SIG-M5 treated with dmso at 0.1 percent for 504 hours (cell line): ENCODE data around the gene KDELR1.
A peak's percentile ranks its signal among the peaks of the same experiment; 100 is the strongest.

Experiments
- DNase-seq: peaks from one replicate; lab custom pipeline; 2025; ENCODE audit not compliant: unreplicated experiment; lab: John Stamatoyannopoulos, UW

Gene KDELR1

DNA sequence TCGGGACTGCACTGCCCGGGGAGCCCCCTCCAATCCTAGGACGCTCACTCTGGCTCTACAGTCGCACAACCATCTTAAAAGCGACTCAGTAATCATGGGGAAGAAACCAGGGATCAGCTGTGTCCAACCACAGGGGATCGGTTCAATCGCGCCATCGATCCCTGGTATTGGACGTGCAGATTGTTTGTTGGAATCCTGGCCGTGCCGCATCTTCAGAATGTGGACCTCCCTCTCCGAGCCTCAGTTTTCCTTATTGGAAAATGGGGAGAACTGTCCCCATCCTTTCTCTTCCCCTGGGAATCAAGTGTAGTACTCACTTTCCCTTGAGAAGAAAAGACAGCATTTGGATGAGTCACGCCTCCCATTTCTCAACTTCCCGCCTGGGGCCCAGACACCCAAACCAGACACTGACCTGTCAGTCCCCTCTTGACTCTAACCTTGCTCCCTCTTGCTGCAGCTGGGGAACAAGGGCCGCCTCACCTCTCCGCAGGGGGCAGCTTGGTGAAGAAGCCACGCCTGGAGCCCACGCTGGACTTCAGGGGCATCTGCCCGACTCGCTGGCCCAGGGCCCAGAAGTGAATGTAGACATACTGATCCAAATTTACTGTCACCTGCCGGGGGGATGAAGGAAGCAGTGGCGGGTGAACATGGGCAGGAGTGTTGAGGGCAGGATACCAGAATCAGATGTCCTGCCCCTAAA, 48.4 kb downstream of the KDELR1 start:
- no peak for DNase-seq

DNA sequence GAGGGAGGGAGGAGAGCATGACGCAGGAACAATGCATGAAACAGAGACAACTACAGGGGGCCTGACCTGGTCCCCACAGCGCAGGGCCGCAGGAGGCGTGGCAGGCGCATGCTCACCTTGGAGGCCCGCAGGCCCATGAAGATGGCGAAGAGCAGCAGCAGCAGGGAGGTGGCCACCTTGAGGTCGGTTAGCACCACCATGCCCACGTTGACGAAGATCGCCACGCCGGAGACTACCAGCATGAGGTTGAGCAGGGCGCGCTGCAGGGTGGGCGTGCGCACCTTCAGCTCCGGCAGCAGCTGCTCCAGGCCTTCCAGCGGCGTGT, 49.0 kb downstream of the KDELR1 start:
- DNase-seq = no peak

DNA sequence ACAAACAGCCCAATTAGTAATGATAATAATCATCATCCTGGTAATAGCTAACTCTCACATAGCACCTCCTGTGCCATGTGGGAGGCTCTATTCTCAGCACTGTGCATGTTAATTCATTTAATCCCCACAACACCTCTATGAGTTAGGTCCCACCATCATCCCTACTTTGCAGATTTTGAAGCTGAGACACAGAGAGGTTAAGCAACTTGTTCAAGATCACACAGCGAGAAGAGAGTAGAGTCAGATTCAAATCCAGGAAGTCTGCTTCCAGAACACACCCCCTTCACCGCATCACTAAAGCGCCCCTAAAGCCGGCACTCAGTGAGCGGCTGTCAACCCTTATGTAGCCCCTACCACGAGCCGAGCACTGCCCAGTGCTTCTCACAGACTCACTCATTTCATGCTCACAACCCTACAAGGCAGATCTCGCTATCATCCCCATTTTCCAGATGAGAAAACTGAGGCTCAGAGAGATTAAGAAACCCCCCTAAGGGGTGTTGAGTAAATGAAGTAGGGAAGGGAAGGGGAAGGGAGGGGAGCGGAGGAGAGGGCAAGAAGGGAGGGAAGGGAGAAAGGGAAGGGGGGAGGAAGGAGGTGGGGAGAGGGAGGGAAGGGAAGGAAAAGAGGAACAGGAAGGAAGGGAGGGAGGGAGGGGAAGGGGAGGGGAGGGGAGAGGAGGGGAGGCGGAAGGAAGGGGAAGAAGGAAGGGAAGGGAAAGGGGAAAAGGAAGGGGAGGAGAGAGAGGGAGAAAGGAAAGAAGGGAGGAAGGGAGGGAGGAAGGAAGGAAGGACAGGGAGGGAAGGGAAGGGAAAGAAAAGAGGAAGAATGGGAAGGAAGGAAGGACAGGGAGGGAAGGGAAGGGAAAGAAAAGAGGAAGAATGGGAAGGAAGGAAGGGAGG, 49.6 kb downstream of the KDELR1 start:
- DNase-seq = no peak

DNA sequence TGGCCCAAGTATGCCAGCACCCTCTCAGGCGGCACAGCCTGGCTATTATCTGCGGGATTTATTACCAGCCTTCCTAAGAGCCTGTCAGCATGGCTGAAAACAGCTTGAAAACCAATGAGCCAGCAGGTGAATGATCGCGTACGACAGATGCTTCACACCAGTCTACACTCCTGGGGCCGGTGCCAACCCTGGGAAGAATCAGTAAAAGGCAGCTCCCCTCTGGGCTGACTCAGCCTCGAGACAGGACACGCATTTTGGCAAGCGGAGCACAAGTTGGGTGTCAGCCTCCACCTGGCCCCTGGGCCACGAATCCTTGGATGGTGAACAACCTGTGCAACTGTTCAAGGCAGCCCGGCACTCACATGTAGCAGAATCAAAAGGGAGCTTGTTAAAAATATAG, 50.4 kb downstream of the KDELR1 start:
- DNase-seq = no peak

DNA sequence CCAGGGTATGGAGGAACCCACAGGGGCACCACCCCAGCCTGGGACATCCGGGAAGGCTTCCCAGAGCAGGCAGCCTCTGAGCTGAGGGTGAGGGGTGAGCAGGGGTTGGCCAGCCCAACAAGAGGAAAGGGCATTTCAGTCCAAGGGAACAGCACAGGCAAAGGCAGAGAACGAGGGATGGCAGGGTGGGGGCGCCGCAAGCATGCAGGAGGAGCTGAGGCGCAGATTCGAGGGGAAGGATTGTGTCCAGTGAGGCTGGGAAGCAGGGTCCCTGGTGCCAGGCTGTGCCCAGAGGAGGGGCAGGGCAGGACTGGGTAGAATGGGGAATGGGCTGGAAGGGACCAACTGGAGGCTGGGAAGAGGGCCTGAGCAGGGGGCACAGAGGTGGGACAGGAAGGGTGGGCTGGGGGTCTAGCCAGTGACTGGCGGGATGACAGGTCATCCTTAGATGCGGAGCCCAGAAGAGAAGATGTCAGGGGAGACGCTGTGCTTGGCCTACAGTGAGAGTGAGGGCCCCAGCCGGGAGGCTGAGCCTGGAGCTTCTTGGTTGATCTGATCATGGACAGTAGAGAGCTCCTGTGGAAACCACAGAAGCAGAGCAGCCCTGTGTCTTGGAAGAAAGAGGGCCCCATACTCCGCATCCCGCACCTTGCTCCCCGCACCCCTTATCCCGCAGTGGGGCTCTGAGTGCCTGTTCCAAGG, 52.4 kb downstream of the KDELR1 start:
- DNase-seq = no peak

DNA sequence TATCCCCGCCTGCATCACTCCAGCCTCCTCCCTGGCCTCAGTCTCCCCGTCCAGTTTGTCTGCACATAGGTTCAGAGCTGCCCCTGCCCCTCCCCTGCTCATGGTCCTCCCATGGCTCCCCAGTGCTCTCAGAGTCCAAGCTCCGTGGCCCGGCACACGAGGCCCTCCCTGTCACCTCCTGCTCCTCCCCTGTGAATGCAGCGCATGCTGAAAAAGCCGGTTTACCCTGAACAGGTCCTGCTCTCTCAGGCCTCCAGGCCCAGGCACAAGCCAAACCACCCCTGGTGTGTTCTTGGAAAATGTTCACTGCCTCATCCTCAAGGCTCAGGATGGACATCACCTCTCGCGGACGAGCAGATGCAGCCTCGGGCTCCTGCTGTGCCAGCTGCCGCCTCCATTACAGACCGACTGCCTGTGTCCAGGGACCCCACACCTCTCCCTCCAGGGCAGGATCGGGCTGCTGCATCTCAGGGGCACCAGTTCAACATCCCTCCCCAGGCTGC, 53.0 kb downstream of the KDELR1 start:
- no peak for DNase-seq

DNA sequence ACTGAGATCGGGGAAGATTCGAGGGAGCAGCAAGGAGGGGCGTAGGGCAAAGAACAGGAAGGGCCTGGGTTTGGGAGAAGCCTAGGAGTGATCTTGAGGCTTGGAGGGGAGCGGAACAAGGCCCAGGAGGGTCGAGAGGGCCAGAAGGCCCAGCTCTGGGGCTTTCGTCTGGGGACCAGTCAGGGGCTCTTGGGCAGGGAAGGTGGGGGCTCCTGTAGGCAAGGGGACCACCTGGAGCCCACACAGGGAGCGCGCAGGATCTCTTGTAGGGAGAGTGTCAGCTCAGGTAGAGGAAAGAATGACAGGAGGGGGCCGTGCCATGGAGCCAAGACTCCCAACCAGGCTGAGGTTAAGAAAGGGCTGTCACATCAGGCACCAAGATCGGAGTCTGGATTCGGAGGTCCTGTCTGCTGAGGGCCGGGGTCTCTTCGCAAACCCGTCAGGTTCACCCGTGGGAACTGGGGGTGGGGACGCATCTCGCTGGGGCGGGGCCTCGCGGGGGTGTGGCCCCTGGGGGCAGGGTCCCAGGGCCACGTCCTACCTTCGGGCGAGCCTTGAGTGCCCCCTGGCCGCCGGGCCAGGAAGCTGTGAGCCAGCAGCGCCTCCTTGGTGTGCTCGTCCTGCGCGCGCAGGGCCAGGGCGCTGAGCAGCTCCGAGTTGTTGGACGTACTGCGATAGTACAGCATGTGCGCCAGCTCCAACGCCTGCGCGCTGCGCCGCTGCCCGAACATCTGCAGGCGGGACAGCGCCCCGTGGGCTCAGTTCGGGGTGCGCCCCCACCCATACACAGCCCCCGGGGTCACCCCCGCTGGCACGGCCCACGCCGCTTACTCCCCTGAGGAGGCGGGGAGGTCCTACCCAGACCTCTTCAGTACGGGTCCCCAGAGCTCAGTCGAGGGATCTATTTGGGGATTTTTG, 57.6 kb downstream of the KDELR1 start:
- DNase-seq = peak; percentile 84

DNA sequence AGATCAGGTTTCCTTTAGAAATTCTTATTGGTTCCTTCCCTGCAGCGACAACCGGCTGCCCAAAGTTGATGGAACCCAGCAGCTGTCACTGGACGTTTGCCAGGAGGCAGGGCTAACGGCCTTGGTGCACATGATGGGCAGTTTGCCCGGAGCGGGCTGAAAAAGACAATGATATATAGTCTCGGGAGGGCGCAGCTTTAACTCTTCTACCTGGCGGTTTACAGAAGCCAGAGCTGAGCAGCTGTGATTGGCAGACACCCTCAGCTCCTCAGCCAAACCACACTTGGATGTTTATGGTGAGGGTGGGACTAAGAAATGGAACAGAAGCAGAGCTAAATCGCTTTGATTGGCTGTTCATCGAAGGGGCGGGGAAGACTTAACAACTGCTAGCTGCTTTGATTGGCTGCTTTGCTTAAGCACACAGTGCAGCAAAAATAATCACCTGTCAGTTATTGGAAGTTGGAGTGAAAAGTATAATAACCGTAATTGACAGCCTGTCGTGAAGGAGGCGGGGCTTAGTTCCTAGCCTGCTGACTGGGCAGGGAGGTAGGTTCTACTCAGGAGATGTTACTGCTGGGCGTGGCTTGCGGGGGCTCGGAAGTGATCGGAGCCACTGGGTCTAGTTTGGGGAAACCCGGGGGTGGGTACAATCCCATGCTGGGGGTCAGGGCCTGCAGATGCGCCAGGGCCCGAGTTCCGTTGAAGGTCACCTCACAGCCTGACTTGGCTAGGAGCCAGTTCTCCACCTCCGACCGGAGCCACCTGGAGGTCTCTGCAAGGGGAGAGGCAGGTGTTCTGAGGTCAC, 58.5 kb downstream of the KDELR1 start:
- peak; percentile 99 for DNase-seq
